Measurements from ENCODE around the gene ORC5. TPM values are rescaled to one million over a fixed set of nuclear protein-coding genes. Genes with fewer than 3 reads are reported as not detected.
"Not testable (repeated sequence)": the region's sequence is repeated elsewhere in the genome, so short reads cannot be mapped to it uniquely, and the experiment has no call there.

Gene ORC5
- total RNA-seq, 2 experiments from 2014 or later, result 22.1 to 26.0 TPM

DNA sequence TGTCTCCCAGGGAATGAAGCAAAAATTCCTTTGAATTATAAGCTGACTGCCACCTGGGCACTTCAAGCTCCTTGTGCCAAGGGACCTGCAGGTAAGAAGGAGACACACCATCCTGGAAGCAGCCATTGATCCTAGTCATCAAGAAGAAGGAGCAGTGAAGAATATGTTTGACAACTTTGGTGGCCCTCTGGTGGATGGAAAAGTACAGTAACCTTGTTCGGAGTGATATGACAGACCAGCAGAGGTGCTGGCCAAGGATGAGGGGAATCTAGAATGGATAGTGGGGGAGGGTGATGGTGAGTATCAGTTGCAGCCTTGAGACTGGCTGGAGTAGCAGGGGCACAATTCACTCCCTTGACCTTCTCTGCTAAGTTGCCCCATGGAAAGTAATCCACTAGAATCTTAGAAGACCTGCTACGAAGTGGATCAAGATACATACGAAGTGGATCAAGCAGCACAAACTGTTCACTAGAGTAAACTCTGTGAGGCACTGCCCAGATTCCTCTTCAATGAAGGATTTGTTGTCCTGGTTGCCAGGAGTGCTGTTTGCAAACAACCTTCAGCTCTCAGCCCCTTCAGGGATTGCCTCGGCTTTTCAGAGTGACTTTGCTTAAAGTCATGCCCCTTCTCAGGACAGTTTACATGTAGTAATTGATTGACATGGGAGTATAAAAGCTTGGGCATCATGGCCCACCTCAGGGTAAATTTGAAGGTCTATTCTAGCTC is 44.8 kb upstream of the ORC5 start:
- no peaks in the 10 kb centered on the region for H3K9me3 Mint-ChIP-seq
- H3K4me3 Mint-ChIP-seq, result no peak overlapping the region
- ChIA-PET POLR2A (no interaction called here), CTCF (interaction anchor here (0.7 to 1.7 kb wide), 3 partner anchors 12 to 21 kb away, joined by 3 to 7 read pairs (median 4); no protein-coding TSS in a partner anchor)
- DNase-seq, result no peak
- no peaks in the 10 kb centered on the region for H3K4me1 Mint-ChIP-seq (ENCODE audit: low read depth)
- H3K27me3 Mint-ChIP-seq, result peaks cover 9% of the 10 kb centered on the region
- ATAC-seq, result no peak
- H3K36me3 Mint-ChIP-seq (ENCODE audit: low read depth), result no peaks in the 10 kb centered on the region
- TF ChIP-seq, protein P1, sequence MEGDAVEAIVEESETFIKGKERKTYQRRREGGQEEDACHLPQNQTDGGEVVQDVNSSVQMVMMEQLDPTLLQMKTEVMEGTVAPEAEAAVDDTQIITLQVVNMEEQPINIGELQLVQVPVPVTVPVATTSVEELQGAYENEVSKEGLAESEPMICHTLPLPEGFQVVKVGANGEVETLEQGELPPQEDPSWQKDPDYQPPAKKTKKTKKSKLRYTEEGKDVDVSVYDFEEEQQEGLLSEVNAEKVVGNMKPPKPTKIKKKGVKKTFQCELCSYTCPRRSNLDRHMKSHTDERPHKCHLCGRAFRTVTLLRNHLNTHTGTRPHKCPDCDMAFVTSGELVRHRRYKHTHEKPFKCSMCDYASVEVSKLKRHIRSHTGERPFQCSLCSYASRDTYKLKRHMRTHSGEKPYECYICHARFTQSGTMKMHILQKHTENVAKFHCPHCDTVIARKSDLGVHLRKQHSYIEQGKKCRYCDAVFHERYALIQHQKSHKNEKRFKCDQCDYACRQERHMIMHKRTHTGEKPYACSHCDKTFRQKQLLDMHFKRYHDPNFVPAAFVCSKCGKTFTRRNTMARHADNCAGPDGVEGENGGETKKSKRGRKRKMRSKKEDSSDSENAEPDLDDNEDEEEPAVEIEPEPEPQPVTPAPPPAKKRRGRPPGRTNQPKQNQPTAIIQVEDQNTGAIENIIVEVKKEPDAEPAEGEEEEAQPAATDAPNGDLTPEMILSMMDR (IDR thresholded peaks at IDR 0.05), result no peak
- intact Hi-C loops (cut with micrococcal nuclease), result no loop called here
- H3K27ac Mint-ChIP-seq, result no peak overlapping the region

DNA sequence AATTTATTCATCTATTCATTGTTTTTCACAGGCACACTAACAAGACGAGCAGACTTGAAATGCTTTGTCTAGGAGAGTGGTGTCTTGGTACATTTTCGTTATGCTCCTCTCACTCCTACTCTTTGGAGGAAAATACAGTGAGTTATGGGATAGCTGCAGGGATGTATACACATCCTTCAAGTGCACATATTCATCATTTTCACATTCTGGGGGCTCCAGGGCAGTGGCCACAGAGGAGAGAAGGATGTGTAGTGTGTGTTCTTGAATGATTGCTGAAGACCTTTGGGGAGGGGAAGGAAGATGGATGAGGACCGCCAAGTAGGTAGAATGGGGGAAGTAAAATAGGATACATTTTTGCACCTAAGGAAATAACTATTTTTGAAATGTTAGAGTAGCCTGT is 34.8 kb upstream of the ORC5 start:
- Mint-ChIP-seq H3K36me3 (ENCODE audit: low read depth) (no peaks in the 10 kb centered on the region), H3K4me3 (no peak overlapping the region), H3K27me3 (peaks cover 40% of the 10 kb centered on the region), H3K9me3 (no peaks in the 10 kb centered on the region), H3K4me1 (ENCODE audit: low read depth) (no peaks in the 10 kb centered on the region), H3K27ac (no peak overlapping the region)
- intact Hi-C loops (cut with micrococcal nuclease), result no loop called here
- no peak for ATAC-seq
- TF ChIP-seq, protein P1 (IDR thresholded peaks at IDR 0.05), result no peak
- ChIA-PET CTCF (no interaction called here), POLR2A (no interaction called here)
- DNase-seq, result no peak

DNA sequence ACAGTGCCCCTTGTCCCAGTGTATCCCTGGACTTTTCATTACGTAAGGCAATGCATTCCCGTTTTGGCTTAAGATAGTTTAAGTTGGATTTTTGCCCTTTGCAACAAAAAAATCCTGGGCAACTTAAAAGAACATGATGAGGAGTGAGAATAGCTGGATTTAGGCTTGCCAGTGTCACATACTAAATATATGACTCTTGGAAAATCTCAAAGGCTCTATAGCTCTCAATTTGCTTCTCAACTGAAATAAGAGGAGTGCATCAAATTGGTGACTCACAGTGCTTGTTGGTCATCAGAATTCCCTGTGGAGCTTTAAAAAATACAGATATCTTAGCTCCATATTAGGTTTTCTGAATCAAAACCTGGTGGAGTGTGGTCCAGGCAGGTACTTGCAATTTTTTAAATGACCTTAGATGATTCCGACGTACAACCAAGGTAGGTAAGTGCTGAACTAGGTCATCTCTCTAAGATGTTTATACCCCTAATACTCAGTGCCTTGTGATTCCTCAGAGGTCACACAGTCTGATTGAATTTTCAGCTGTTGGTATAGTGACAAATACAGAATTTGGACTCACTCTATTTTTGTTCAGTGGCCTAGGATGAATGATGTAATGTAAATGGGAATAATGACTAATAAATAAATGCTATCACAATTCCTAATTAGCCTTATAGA is 33.9 kb upstream of the ORC5 start:
- intact Hi-C loops (cut with micrococcal nuclease), result no loop called here
- H3K9me3 Mint-ChIP-seq, result no peaks in the 10 kb centered on the region
- ChIA-PET CTCF (interaction anchor here (1.8 to 3.8 kb wide), 2 partner anchors 11 kb away, joined by 4 to 24 read pairs; no protein-coding TSS in a partner anchor), POLR2A (no interaction called here)
- no peak overlapping the region for H3K4me3 Mint-ChIP-seq
- DNase-seq, result no peak
- no peaks in the 10 kb centered on the region for H3K4me1 Mint-ChIP-seq (ENCODE audit: low read depth)
- H3K27ac Mint-ChIP-seq, result no peak overlapping the region
- H3K36me3 Mint-ChIP-seq (ENCODE audit: low read depth), result no peaks in the 10 kb centered on the region
- no peak for ATAC-seq
- TF ChIP-seq, protein P1 (IDR thresholded peaks at IDR 0.05), result no peak
- peaks cover 37% of the 10 kb centered on the region for H3K27me3 Mint-ChIP-seq

DNA sequence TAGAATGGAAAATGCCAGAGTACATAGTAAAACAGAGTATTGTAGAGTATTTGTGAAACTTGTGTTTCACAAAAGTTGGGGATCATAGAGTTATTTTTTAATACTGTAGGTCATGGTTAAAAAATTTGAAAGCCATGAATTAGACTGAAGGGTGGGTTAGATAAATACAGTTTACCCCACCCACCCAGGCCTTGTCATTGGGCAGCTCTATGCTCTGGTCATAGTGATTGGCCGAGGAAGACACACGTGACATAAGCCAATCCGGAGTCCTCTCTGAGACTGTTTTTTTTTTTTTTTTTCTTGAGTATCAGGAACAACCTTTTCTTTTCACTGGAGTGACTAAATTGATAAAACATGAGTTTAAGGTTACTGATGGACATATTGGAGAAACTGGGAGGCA is 33.3 kb upstream of the ORC5 start:
- no peaks in the 10 kb centered on the region for H3K4me1 Mint-ChIP-seq (ENCODE audit: low read depth)
- DNase-seq, result no peak
- H3K4me3 Mint-ChIP-seq, result no peak overlapping the region
- ATAC-seq, result no peak
- ChIA-PET POLR2A (no interaction called here), CTCF (interaction anchor here (0.7 to 3.8 kb wide), 3 partner anchors 10 to 67 kb away, joined by 3 to 24 read pairs (median 4); no protein-coding TSS in a partner anchor)
- TF ChIP-seq, protein P1 (IDR thresholded peaks at IDR 0.05), result no peak
- no peaks in the 10 kb centered on the region for H3K9me3 Mint-ChIP-seq
- no peaks in the 10 kb centered on the region for H3K36me3 Mint-ChIP-seq (ENCODE audit: low read depth)
- intact Hi-C loops (cut with micrococcal nuclease), result no loop called here
- H3K27me3 Mint-ChIP-seq, result peaks cover 34% of the 10 kb centered on the region
- no peak overlapping the region for H3K27ac Mint-ChIP-seq

DNA sequence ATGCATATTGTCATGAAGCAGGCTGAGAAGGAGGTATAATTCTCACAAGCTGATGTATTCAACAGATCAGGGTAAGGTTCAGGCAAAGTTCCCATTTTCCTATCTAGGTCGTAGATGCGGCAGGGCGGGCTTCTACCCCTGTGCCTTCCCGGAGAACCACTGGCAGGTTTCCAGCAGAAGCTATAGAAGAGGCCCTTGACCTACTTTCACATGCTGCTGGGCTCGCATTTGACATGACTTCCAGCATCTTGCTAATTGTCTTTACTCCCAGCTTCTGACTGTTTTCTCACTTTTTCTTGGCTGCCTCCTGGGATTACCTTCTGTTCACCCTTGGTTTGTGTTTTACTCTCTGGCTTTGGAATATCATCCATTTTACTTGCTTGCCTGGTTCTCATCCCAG is 32.6 kb upstream of the ORC5 start:
- DNase-seq, result no peak
- CTCF ChIA-PET, result interaction anchor here (0.7 to 3.8 kb wide), 3 partner anchors 10 to 68 kb away, joined by 3 to 24 read pairs (median 4); no protein-coding TSS in a partner anchor
- no peaks in the 10 kb centered on the region for H3K9me3 Mint-ChIP-seq
- POLR2A ChIA-PET, result no interaction called here
- intact Hi-C loops (cut with micrococcal nuclease), result no loop called here
- H3K27me3 Mint-ChIP-seq, result peaks cover 28% of the 10 kb centered on the region
- H3K27ac Mint-ChIP-seq, result no peak overlapping the region
- TF ChIP-seq, protein P1 (IDR thresholded peaks at IDR 0.05), result no peak
- no peaks in the 10 kb centered on the region for H3K36me3 Mint-ChIP-seq (ENCODE audit: low read depth)
- H3K4me3 Mint-ChIP-seq, result no peak overlapping the region
- no peaks in the 10 kb centered on the region for H3K4me1 Mint-ChIP-seq (ENCODE audit: low read depth)
- ATAC-seq, result no peak

DNA sequence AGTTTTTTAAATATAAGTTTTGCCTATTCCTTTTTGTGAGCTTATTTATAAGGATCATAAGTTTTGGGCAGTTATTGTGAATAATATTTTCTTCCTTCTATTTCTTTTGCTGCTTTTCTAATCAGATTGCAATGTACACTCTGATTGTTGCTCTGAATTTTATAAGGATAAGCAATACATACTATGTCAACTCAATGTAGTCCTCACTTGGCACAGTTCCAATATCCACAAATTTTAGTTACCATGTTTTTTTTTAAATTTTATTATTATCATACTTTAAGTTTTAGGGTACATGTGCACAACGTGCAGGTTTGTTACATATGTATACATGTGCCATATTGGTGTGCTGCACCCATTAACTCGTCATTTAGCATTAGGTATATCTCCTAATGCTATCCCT is 27.2 kb upstream of the ORC5 start:
- H3K27ac Mint-ChIP-seq; DNase-seq; H3K9me3 Mint-ChIP-seq; H3K4me3 Mint-ChIP-seq; CTCF ChIA-PET; H3K4me1 Mint-ChIP-seq (ENCODE audit: low read depth); POLR2A ChIA-PET; ATAC-seq; H3K36me3 Mint-ChIP-seq (ENCODE audit: low read depth): not testable (repeated sequence)
- intact Hi-C loops (cut with micrococcal nuclease), result loop anchor here (10.0 kb wide), 1 partner anchor 610 kb away; no protein-coding TSS in a partner anchor
- H3K27me3 Mint-ChIP-seq, result peaks cover 14% of the 10 kb centered on the region

Data from activated CD8-positive, alpha-beta T cell treated with anti-CD3 and anti-CD28 coated beads for 36 hours (primary cell).